HUDEP-2 (cell line): ENCODE results near the gene DNAJC8.

Source experiments
- DNase-seq, 76 experiments: peaks; one replicate each; lab custom pipeline; 2025; ENCODE audit not compliant: unreplicated experiment in 76 of 76; lab: John Stamatoyannopoulos, UW

The DNAJC8 gene

GRCh38 chr1:28209700-28210099, 23.1 kb downstream of the DNAJC8 start:
- DNase-seq, result no peak

- DNase-seq, result peak in 53 of 76 experiments; percentile 1 to 62 (median 29)
Measured at GRCh38 chr1:28208818-28209441, 23.9 kb downstream of the DNAJC8 start.

- no peak for DNase-seq
Measured at GRCh38 chr1:28205243-28205642, 27.6 kb downstream of the DNAJC8 start.

GRCh38 chr1:28200234-28200873, 32.5 kb downstream of the DNAJC8 start:
- DNase-seq, result no peak

- DNase-seq, result peak in 1 of 76 experiments; percentile 1
Measured at GRCh38 chr1:28199328-28200233, 33.2 kb downstream of the DNAJC8 start.

GRCh38 chr1:28197682-28198415, 35.0 kb downstream of the DNAJC8 start:
- no peak for DNase-seq

GRCh38 chr1:28196330-28196729, 36.5 kb downstream of the DNAJC8 start:
- no peak for DNase-seq

- no peak for DNase-seq
Measured at GRCh38 chr1:28195780-28196179, 37.0 kb downstream of the DNAJC8 start.

GRCh38 chr1:28194326-28195035, 38.3 kb downstream of the DNAJC8 start:
- no peak for DNase-seq

- no peak for DNase-seq
Measured at GRCh38 chr1:28193701-28194161, 39.1 kb downstream of the DNAJC8 start.

GRCh38 chr1:28190996-28191645, 41.7 kb downstream of the DNAJC8 start:
- no peak for DNase-seq

- DNase-seq, result no peak
Measured at GRCh38 chr1:28190337-28190979, 42.4 kb downstream of the DNAJC8 start.

- DNase-seq, result no peak
Measured at GRCh38 chr1:28185071-28185470, 47.8 kb downstream of the DNAJC8 start.

- DNase-seq, result no peak
Measured at GRCh38 chr1:28180306-28181305, 52.2 kb downstream of the DNAJC8 start.

GRCh38 chr1:28178690-28179485, 53.9 kb downstream of the DNAJC8 start:
- DNase-seq, result no peak

- no peak for DNase-seq
Measured at GRCh38 chr1:28176492-28177470, 56.0 kb downstream of the DNAJC8 start, which contains the start of gene PTAFR. TSS of gene PTAFR (minus strand) at chr1:28176690. CDS start at chr1:28151021, 25,669 bp downstream.
